ENCODE measurements around the gene SLC28A2. TPM values are rescaled to one million over a fixed set of nuclear protein-coding genes. Genes with fewer than 3 reads are reported as not detected.
A peak's percentile ranks its signal among the peaks of the same experiment; 100 is the strongest.

Gene SLC28A2
- total and polyA plus RNA-seq, 2 of the 13 experiments (the other 11 are each of a cell fraction or from before 2014, with no cell fraction given), result 0.01 to 0.11 TPM

DNA sequence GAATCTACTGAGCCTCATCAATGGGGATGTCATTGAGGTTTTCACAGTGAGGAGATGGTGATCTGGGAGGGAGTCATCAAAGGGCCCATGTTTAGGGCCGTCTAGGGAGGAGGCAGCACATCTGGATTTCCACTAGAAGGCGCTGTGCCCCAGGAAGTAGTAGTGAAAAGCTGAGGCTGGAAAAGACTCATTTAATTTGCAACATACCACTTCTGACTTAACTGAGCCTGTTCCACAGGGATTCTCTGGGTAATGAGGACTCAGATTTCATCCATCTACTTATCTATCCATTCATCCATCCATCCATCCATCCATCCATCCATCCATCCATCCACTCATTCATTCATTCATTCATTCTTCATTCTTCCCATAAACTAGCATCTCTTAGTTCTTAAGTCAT lies 46.8 kb upstream of the SLC28A2 start:
- Histone ChIP-seq H3K4me1 (ENCODE audit: insufficient read depth, low read length) (peaks cover 34% of the 10 kb centered on the region), H2AFZ (ENCODE audit: low read length) (no peak overlapping the region), H4K20me1 (ENCODE audit: insufficient read depth, low read length) (no peaks in the 10 kb centered on the region), H3K4me3 (replicated peaks in 1 of 3; ENCODE audit: insufficient read depth in 1 of 3, low read depth in 2 of 3, low read length in 3 of 3) (no peak overlapping the region), H3K9me3 (ENCODE audit: low read length) (no peaks in the 10 kb centered on the region), H3K27me3 (ENCODE audit: control insufficient read depth in 1 of 2, insufficient read depth in 2 of 2, low read length in 2 of 2) (no peaks in the 10 kb centered on the region; a peak in 2 of 5 replicates), H3K79me2 (ENCODE audit: insufficient read depth, low read length) (no peaks in the 10 kb centered on the region), H3K9ac (ENCODE audit: insufficient read depth, low read depth, low read length) (no peak overlapping the region), H3K4me2 (ENCODE audit: low read depth, low read length) (no peak overlapping the region), H3K27ac (ENCODE audit: extremely low read length, insufficient read depth, low read length) (no peak overlapping the region), H3K36me3 (replicated peaks in 1 of 2; ENCODE audit: control insufficient read depth in 1 of 2, insufficient read depth in 2 of 2, low read length in 2 of 2) (no peaks in the 10 kb centered on the region)
- no CpG with 5 or more reads among the region's 2 CpGs for WGBS (ENCODE audit: low lambda C conversion rate)
- no TSS peak for BruUV-seq (replicated peaks)
- ATAC-seq (peak; percentile 46), DNase-seq (ENCODE audit: low spot score) (peak; percentile 67), FAIRE-seq (no peak)
- in situ Hi-C loops (cut with HindIII; ENCODE audit: extremely low pct_ligation_motif_present, low pct_unique_long_range_greater_than_20kb), result loop anchor here (5.0 to 10.0 kb wide), 2 partner anchors 57 to 200 kb away; a partner anchor contains a TSS
- CTCF ChIA-PET (ENCODE audit: low intra/inter-chr PET ratio, low total read pairs), result interaction anchor here (0.9 to 1.8 kb wide), 8 partner anchors 26 to 252 kb away, joined by 3 to 10 read pairs (median 4); no protein-coding TSS in a partner anchor
- POLR2A ChIA-PET, result interaction anchor here (1.0 to 1.8 kb wide), 3 partner anchors 42 to 197 kb away, joined by 3 to 5 read pairs (median 3); a partner anchor contains a TSS
- intact Hi-C loops (cut with micrococcal nuclease; ENCODE audit: unreplicated experiment), result loop anchor here (1.0 to 10.0 kb wide), 5 partner anchors 63 to 410 kb away; no protein-coding TSS in a partner anchor
- TF ChIP-seq ZNF20 (CRISPR knock-in tag; IDR thresholded peaks at IDR 0.05), result no peak
- no peak for TF ChIP-seq TOE1 (CRISPR knock-in tag; IDR thresholded peaks at IDR 0.05)
- TF ChIP-seq, protein P1, sequence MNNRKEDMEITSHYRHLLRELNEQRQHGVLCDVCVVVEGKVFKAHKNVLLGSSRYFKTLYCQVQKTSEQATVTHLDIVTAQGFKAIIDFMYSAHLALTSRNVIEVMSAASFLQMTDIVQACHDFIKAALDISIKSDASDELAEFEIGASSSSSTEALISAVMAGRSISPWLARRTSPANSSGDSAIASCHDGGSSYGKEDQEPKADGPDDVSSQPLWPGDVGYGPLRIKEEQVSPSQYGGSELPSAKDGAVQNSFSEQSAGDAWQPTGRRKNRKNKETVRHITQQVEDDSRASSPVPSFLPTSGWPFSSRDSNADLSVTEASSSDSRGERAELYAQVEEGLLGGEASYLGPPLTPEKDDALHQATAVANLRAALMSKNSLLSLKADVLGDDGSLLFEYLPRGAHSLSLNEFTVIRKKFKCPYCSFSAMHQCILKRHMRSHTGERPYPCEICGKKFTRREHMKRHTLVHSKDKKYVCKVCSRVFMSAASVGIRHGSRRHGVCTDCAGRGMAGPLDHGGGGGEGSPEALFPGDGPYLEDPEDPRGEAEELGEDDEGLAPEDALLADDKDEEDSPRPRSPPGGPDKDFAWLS (CRISPR knock-in tag; IDR thresholded peaks at IDR 0.05; ENCODE audit: borderline replicate concordance), result no peak
- no peak for TF ChIP-seq ZSCAN21 (CRISPR knock-in tag; IDR thresholded peaks at IDR 0.05; ENCODE audit: borderline replicate concordance)
- TF ChIP-seq SKI (IDR thresholded peaks at IDR 0.05; ENCODE audit: partially characterized antibody), result no peak
- TF ChIP-seq NCOA1 (CRISPR knock-in tag; IDR thresholded peaks at IDR 0.05), result no peak
- TF ChIP-seq, protein P2, sequence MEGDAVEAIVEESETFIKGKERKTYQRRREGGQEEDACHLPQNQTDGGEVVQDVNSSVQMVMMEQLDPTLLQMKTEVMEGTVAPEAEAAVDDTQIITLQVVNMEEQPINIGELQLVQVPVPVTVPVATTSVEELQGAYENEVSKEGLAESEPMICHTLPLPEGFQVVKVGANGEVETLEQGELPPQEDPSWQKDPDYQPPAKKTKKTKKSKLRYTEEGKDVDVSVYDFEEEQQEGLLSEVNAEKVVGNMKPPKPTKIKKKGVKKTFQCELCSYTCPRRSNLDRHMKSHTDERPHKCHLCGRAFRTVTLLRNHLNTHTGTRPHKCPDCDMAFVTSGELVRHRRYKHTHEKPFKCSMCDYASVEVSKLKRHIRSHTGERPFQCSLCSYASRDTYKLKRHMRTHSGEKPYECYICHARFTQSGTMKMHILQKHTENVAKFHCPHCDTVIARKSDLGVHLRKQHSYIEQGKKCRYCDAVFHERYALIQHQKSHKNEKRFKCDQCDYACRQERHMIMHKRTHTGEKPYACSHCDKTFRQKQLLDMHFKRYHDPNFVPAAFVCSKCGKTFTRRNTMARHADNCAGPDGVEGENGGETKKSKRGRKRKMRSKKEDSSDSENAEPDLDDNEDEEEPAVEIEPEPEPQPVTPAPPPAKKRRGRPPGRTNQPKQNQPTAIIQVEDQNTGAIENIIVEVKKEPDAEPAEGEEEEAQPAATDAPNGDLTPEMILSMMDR (CRISPR knock-in tag; IDR thresholded peaks at IDR 0.05), result peak; percentile 85
- no peak for TF ChIP-seq NKX3-1 (CRISPR knock-in tag; IDR thresholded peaks at IDR 0.05)
- no peak for TF ChIP-seq SPEN (CRISPR knock-in tag; IDR thresholded peaks at IDR 0.05; ENCODE audit: low read depth)
- TF ChIP-seq, protein P3, sequence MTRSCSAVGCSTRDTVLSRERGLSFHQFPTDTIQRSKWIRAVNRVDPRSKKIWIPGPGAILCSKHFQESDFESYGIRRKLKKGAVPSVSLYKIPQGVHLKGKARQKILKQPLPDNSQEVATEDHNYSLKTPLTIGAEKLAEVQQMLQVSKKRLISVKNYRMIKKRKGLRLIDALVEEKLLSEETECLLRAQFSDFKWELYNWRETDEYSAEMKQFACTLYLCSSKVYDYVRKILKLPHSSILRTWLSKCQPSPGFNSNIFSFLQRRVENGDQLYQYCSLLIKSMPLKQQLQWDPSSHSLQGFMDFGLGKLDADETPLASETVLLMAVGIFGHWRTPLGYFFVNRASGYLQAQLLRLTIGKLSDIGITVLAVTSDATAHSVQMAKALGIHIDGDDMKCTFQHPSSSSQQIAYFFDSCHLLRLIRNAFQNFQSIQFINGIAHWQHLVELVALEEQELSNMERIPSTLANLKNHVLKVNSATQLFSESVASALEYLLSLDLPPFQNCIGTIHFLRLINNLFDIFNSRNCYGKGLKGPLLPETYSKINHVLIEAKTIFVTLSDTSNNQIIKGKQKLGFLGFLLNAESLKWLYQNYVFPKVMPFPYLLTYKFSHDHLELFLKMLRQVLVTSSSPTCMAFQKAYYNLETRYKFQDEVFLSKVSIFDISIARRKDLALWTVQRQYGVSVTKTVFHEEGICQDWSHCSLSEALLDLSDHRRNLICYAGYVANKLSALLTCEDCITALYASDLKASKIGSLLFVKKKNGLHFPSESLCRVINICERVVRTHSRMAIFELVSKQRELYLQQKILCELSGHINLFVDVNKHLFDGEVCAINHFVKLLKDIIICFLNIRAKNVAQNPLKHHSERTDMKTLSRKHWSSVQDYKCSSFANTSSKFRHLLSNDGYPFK (CRISPR knock-in tag; IDR thresholded peaks at IDR 0.05; ENCODE audit: borderline replicate concordance), result no peak
- TF ChIP-seq YY1 (IDR thresholded peaks at IDR 0.05; ENCODE audit: insufficient read depth, insufficient replicate concordance, low read depth, low read length), result no peak
- TF ChIP-seq PITX1 (CRISPR knock-in tag; IDR thresholded peaks at IDR 0.05), result no peak
- no peak for TF ChIP-seq SP5 (CRISPR knock-in tag; IDR thresholded peaks at IDR 0.05; ENCODE audit: borderline replicate concordance, low read depth)
- TF ChIP-seq NAIF1 (CRISPR knock-in tag; IDR thresholded peaks at IDR 0.05; ENCODE audit: borderline replicate concordance), result no peak
- no peak for TF ChIP-seq ZEB1 (IDR thresholded peaks at IDR 0.05; ENCODE audit: insufficient replicate concordance, low read depth)
- TF ChIP-seq TAF15 (IDR thresholded peaks at IDR 0.05; ENCODE audit: low read depth, low read length, poor library complexity, severe bottlenecking), result no peak
- TF ChIP-seq STAG1 (CRISPR knock-in tag; IDR thresholded peaks at IDR 0.05), result peak; percentile 85
- no peak for TF ChIP-seq JUND (CRISPR knock-in tag; IDR thresholded peaks at IDR 0.05)
- no peak for TF ChIP-seq GTF2F1 (IDR thresholded peaks at IDR 0.05; ENCODE audit: low read length)
- TF ChIP-seq SRSF1 (optimal IDR thresholded peaks at IDR 0.05; ENCODE audit: low read depth, low read length), result no peak
